ENCODE measurements around the gene SYNPR. TPM values are rescaled to one million over a fixed set of nuclear protein-coding genes. Genes with fewer than 3 reads are reported as not detected.

Gene SYNPR
- total and polyA plus RNA-seq, 12 donors: 0.01 to 0.71 (median 0.43) TPM; not detected in 7

- Histone ChIP-seq H3K4me3 (no peak overlapping the region), H3K4me1 (no peaks in the 10 kb centered on the region), H3K36me3 (no peaks in the 10 kb centered on the region), H3K9me3 (no peaks in the 10 kb centered on the region), H3K27me3 (peaks cover 0 to 7% (median 0%) of the 10 kb centered on the region in 7 donors), H3K27ac (no peak overlapping the region)
- ATAC-seq: no peak
- TF ChIP-seq, protein P1, sequence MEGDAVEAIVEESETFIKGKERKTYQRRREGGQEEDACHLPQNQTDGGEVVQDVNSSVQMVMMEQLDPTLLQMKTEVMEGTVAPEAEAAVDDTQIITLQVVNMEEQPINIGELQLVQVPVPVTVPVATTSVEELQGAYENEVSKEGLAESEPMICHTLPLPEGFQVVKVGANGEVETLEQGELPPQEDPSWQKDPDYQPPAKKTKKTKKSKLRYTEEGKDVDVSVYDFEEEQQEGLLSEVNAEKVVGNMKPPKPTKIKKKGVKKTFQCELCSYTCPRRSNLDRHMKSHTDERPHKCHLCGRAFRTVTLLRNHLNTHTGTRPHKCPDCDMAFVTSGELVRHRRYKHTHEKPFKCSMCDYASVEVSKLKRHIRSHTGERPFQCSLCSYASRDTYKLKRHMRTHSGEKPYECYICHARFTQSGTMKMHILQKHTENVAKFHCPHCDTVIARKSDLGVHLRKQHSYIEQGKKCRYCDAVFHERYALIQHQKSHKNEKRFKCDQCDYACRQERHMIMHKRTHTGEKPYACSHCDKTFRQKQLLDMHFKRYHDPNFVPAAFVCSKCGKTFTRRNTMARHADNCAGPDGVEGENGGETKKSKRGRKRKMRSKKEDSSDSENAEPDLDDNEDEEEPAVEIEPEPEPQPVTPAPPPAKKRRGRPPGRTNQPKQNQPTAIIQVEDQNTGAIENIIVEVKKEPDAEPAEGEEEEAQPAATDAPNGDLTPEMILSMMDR (IDR thresholded peaks at IDR 0.05): no peak
- intact Hi-C loops (cut with DNase I): no loop called here
- 74 to 78% methylated on average over 2 of the region's 2 CpGs for WGBS, 2 donors
- no peak for DNase-seq
Observed at GRCh38 chr3:63290686-63291085, 12.6 kb downstream of the SYNPR start.

DNA sequence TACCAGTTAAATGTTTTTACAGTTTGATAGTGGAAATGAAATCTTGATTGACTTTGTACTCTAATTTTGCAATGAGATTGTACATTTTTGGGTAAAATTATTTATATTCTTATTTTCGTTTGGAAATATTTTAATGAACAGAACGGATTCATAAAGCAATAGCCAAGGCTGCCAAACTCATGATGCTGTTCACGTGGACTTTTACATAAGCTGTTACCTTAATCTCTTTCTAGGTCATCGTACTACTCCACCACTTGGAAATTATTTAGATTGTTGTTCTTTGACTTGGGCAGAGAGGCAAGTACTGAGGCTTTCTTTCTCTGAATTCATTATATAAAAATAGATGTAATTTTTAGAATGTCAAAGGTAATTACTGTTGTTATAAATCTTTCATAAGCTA, 16.2 kb downstream of the SYNPR start:
- Histone ChIP-seq H3K4me1 (no peaks in the 10 kb centered on the region), H3K27me3 (no peaks in the 10 kb centered on the region), H3K9me3 (peaks cover 0 to 9% (median 0%) of the 10 kb centered on the region in 11 donors), H3K27ac (no peak overlapping the region), H3K36me3 (no peaks in the 10 kb centered on the region), H3K4me3 (no peak overlapping the region)
- no peak for ATAC-seq
- intact Hi-C loops (cut with DNase I): no loop called here
- TF ChIP-seq, protein P1 (IDR thresholded peaks at IDR 0.05): no peak
- no peak for DNase-seq
- WGBS, 2 donors: 75% methylated on average over 4 of the region's 4 CpGs

GRCh38 chr3:63295356-63295755, 17.2 kb downstream of the SYNPR start:
- Histone ChIP-seq H3K27ac (no peak overlapping the region), H3K4me1 (no peaks in the 10 kb centered on the region), H3K27me3 (no peaks in the 10 kb centered on the region), H3K4me3 (no peak overlapping the region), H3K9me3 (peaks cover 0 to 9% (median 0%) of the 10 kb centered on the region in 11 donors), H3K36me3 (no peaks in the 10 kb centered on the region)
- DNase-seq (no peak), ATAC-seq (no peak)
- WGBS, 2 donors: 43 to 69% methylated on average over 4 of the region's 4 CpGs
- TF ChIP-seq, protein P1 (IDR thresholded peaks at IDR 0.05): no peak
- intact Hi-C loops (cut with DNase I): loop anchor here in 1 of 10 donors (5.0 kb wide), 1 partner anchor 888 kb away; no protein-coding TSS in a partner anchor

- DNase-seq (no peak), ATAC-seq (no peak)
- Histone ChIP-seq H3K27me3 (no peaks in the 10 kb centered on the region), H3K36me3 (no peaks in the 10 kb centered on the region), H3K4me3 (no peak overlapping the region), H3K27ac (no peak overlapping the region), H3K9me3 (peaks cover 0 to 9% (median 0%) of the 10 kb centered on the region in 11 donors), H3K4me1 (no peaks in the 10 kb centered on the region)
- TF ChIP-seq, protein P1 (IDR thresholded peaks at IDR 0.05): no peak
- intact Hi-C loops (cut with DNase I): loop anchor here in 1 of 10 donors (5.0 kb wide), 1 partner anchor 889 kb away; no protein-coding TSS in a partner anchor
Observed at GRCh38 chr3:63295806-63296205, 17.7 kb downstream of the SYNPR start.

Data from heart right ventricle (tissue), 16 donors.